SK-N-SH (cell line): ENCODE results near the gene HOXD13. TPM values are rescaled to one million over a fixed set of nuclear protein-coding genes. Genes with fewer than 3 reads are reported as not detected.

Source experiments
- CTCF ChIA-PET: fragments of 300-600, 350-600 bp; formaldehyde crosslinking; extraction: SDS; loops from one replicate; lab custom pipeline; 2021; lab: Yijun Ruan, JAX
- POLR2A ChIA-PET: fragments of 350-600 bp; sonication (Branson Sonifier 250); formaldehyde crosslinking; extraction: SDS; loops from one replicate; lab custom pipeline; 2020; ENCODE audit warnings: antibody characterized with exemption, inconsistent platforms; lab: Yijun Ruan, JAX
- DNase-seq: peaks from one replicate; pipeline ENCODE4 v3.0.0; 2012
- H2AFZ ChIP-seq: fragments of 200-600 bp; sonication (generic); 2 replicates; pipeline ENCODE4 v1.8.1; 2016; ENCODE audit warnings: antibody characterized with exemption, mild to moderate bottlenecking, low read depth
- H3F3A ChIP-seq: fragments of 200-600 bp; sonication (generic); replicated peaks from 2 replicates; pipeline ENCODE3; 2016; ENCODE audit warnings: antibody characterized with exemption, mild to moderate bottlenecking; ENCODE audit not compliant: insufficient read depth
- H3K27ac ChIP-seq, 2 experiments: fragments of 200-500 bp in 1 of 2; fragments of 200-600 bp in 1 of 2; sonication (Bioruptor generic) in 1 of 2; sonication (generic), shearing (Covaris generic) in 1 of 2; 2 replicates each; pipeline versions ENCODE4 v1.5.1 to v1.6.1; 2014 to 2016; ENCODE audit warnings: low read depth in 2 of 2, inconsistent platforms in 1 of 2, low read length in 1 of 2, mild to moderate bottlenecking in 1 of 2, mixed read lengths in 1 of 2
- H3K27me3 ChIP-seq: fragments of 200-600 bp; sonication (generic), shearing (Covaris generic); 2 replicates; pipeline ENCODE4 v1.6.1; 2016; ENCODE audit warnings: mixed run types; ENCODE audit not compliant: insufficient read depth
- H3K36me3 ChIP-seq, 2 experiments: fragments of 200-500 bp in 1 of 2; fragments of 200-600 bp in 1 of 2; sonication (Bioruptor generic) in 1 of 2; sonication (generic) in 1 of 2; replicated peaks in 1 of 2; 2 replicates each; pipeline versions ENCODE3 to v1.5.1; 2014 to 2016; ENCODE audit warnings: low read length in 1 of 2, mild to moderate bottlenecking in 1 of 2; ENCODE audit not compliant: insufficient read depth in 2 of 2, control insufficient read depth in 1 of 2
- H3K4me1 ChIP-seq, 2 experiments: fragments of 200-500 bp in 1 of 2; fragments of 200-600 bp in 1 of 2; sonication (Bioruptor generic) in 1 of 2; sonication (generic), shearing (Covaris generic) in 1 of 2; 2 replicates each; pipeline versions ENCODE4 v1.5.1 to v1.6.1; 2014 to 2016; ENCODE audit warnings: low read depth in 1 of 2, low read length in 1 of 2, mixed run types in 1 of 2; ENCODE audit not compliant: insufficient read depth in 2 of 2, control insufficient read depth in 1 of 2
- H3K4me2 ChIP-seq: fragments of 200-600 bp; sonication (generic), shearing (Covaris generic); 2 replicates; pipeline ENCODE4 v1.6.1; 2017; ENCODE audit warnings: mixed run types
- H3K4me3 ChIP-seq, 2 experiments: fragments of 200-500 bp in 1 of 2; fragments of 200-600 bp in 1 of 2; sonication (Bioruptor generic) in 1 of 2; sonication (generic), shearing (Covaris generic) in 1 of 2; 2 replicates each; pipeline versions ENCODE4 v1.5.1 to v1.8.1; 2014 to 2016; ENCODE audit warnings: low read depth in 2 of 2, inconsistent platforms in 1 of 2, low read length in 1 of 2, mild to moderate bottlenecking in 1 of 2, mixed read lengths in 1 of 2, moderate library complexity in 1 of 2
- H3K79me2 ChIP-seq: fragments of 200-600 bp; sonication (generic); 2 replicates; pipeline ENCODE4 v1.8.1; 2017; ENCODE audit warnings: mild to moderate bottlenecking; ENCODE audit not compliant: insufficient read depth
- H3K9ac ChIP-seq: fragments of 200-600 bp; sonication (generic); 2 replicates; pipeline ENCODE4 v1.6.1; 2017; ENCODE audit warnings: mixed run types
- H3K9me2 ChIP-seq: fragments of 200-600 bp; sonication (generic); 2 replicates; pipeline ENCODE4 v1.6.1; 2017; ENCODE audit warnings: mixed run types
- H3K9me3 ChIP-seq: fragments of 200-600 bp; sonication (generic); 2 replicates; pipeline ENCODE4 v1.6.1; 2017; ENCODE audit warnings: mixed run types, mild to moderate bottlenecking, moderate library complexity
- H4K20me1 ChIP-seq: fragments of 200-600 bp; sonication (generic); 2 replicates; pipeline ENCODE4 v1.6.1; 2017; ENCODE audit warnings: mild to moderate bottlenecking, mixed run types; ENCODE audit not compliant: insufficient read depth
- ELF1 ChIP-seq: IDR thresholded peaks from 2 replicates; pipeline ENCODE4 v1.4.0; 2012
- EZH2phosphoT487 ChIP-seq: fragments of 200-600 bp; sonication (generic); IDR thresholded peaks from 2 replicates; pipeline ENCODE4 v1.6.1; 2017; ENCODE audit warnings: low read depth, mixed run types, mild to moderate bottlenecking, antibody characterized with exemption, moderate library complexity, borderline replicate concordance
- FOXM1 ChIP-seq: IDR thresholded peaks from 2 replicates; pipeline ENCODE4 v1.4.0; 2012; ENCODE audit warnings: low read depth, mild to moderate bottlenecking
- GABPA ChIP-seq: IDR thresholded peaks from 2 replicates; pipeline ENCODE4 v1.4.0; 2012; ENCODE audit warnings: low read depth, mild to moderate bottlenecking
- JUND ChIP-seq: IDR thresholded peaks from 2 replicates; pipeline ENCODE4 v1.4.0; 2012
- MXI1 ChIP-seq: IDR thresholded peaks from 2 replicates; pipeline ENCODE4 v1.6.1; 2012; ENCODE audit warnings: mild to moderate bottlenecking, low read depth, low read length, improper control_type of control experiment
- NFIC ChIP-seq: IDR thresholded peaks from 2 replicates; pipeline ENCODE4 v1.4.0; 2012; ENCODE audit warnings: borderline replicate concordance
- PBX3 ChIP-seq: IDR thresholded peaks from 2 replicates; pipeline ENCODE4; 2012
- RCOR1 ChIP-seq: fragments of 150-350 bp; IDR thresholded peaks from 2 replicates; pipeline ENCODE4 v1.6.1; 2017; ENCODE audit warnings: antibody characterized with exemption, low read length
- RFX5 ChIP-seq: IDR thresholded peaks from 2 replicates; pipeline ENCODE4 v1.6.1; 2012; ENCODE audit warnings: mild to moderate bottlenecking, improper control_type of control experiment, low read length
- TCF12 ChIP-seq: IDR thresholded peaks from 2 replicates; pipeline ENCODE4 v1.4.0; 2012
- YY1 ChIP-seq: IDR thresholded peaks from 2 replicates; pipeline ENCODE4 v1.4.0; 2012; ENCODE audit warnings: low read depth, mild to moderate bottlenecking
- WGBS: methylation state at CpG from one replicate; pipeline ENCODE4 v1.1.6; 2017; ENCODE audit warnings: low lambda C conversion rate; 5-methylcytosine and 5-hydroxymethylcytosine counted together
- polyA plus RNA-seq, 3 experiments: library from polyadenylated mRNA; depleted of rRNA; stranded (reverse); fragments of >200 nt; gene quantifications; 2 replicates each; pipeline ENCODE4 v1.2.3, GENCODE V29; 2012
- TF ChIP-seq, protein P1 (sequence below): fragments of 150-350 bp; IDR thresholded peaks from 2 replicates; pipeline ENCODE4 v1.6.1; 2017; ENCODE audit warnings: antibody characterized with exemption, low read length, low read depth, borderline replicate concordance

Gene HOXD13
- polyA plus RNA-seq, 1 of the 3 experiments (the other 2 are of a cell fraction): not detected

- H3K4me1 ChIP-seq: peaks cover 32 to 44% of the 10 kb centered on the region in 2 experiments
- CTCF ChIA-PET: interaction anchor here (0.8 to 26.1 kb wide), 18 partner anchors 9 to 1018 kb away, joined by 3 to 1047 read pairs (median 6); partner anchors contain the start of gene HOXD10
- H3K27ac ChIP-seq: peak overlapping the region; percentile 62 to 63
- DNase-seq: no peak
- no peaks in the 10 kb centered on the region for H3K27me3 ChIP-seq
- peak overlapping the region; percentile 69 for H3K4me3 ChIP-seq
- H3K4me2 ChIP-seq: peak overlapping the region; percentile 81
- peaks cover 32% of the 10 kb centered on the region for H3F3A ChIP-seq
- H3K79me2 ChIP-seq: peaks cover 10% of the 10 kb centered on the region
- peak overlapping the region; percentile 66 for H3K9ac ChIP-seq
- TF ChIP-seq JUND: no peak
- TF ChIP-seq TCF12: no peak
- 0 out of 2 replicates have a peak, but pooled peaks have one; percentile 9 for TF ChIP-seq MXI1
- no peak for TF ChIP-seq GABPA
- TF ChIP-seq EZH2phosphoT487: no peak
- TF ChIP-seq NFIC: no peak
- TF ChIP-seq ELF1: no peak
- TF ChIP-seq FOXM1: no peak
- TF ChIP-seq, all 33 proteins: peak for 1
- Histone ChIP-seq H4K20me1 (no peaks in the 10 kb centered on the region), H3K9me2 (no peaks in the 10 kb centered on the region), H3K9me3 (no peaks in the 10 kb centered on the region), H3K36me3 (no peaks in the 10 kb centered on the region), H2AFZ (peak overlapping the region; percentile 53; the same call in 1 of the 2 replicates)
- 21% methylated on average over 15 of the region's 15 CpGs for WGBS
- POLR2A ChIA-PET: interaction anchor here (0.7 to 6.3 kb wide), 9 partner anchors 9 to 1262 kb away, joined by 3 to 45 read pairs (median 6); partner anchors contain the start of gene HOXD9
These were observed 38.7 kb downstream of the HOXD13 start for GRCh38 chr2:176130957-176131847.

DNA sequence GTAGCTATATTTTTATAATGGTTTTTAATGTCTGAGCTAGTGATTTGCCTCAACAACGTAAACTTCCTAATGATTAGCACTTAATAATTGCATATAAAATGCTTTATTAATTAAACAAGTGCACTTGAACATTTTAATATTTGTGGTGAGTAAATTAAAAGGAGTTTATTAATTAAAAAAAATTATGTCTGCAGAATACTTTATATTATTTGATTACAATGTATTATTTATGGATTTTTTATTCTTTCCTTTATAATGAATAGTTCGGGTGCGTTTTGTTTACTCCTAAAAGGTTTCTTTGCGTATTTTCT is 39.3 kb downstream of the HOXD13 start:
- H2AFZ ChIP-seq: peak overlapping the region; percentile 68
- peak overlapping the region; percentile 69 for H3K4me3 ChIP-seq
- CTCF ChIA-PET: interaction anchor here (0.8 to 26.1 kb wide), 15 partner anchors 8 to 1017 kb away, joined by 3 to 1047 read pairs (median 7); partner anchors contain the start of gene HOXD10
- H3K4me1 ChIP-seq: peaks cover 29 to 43% of the 10 kb centered on the region in 2 experiments
- POLR2A ChIA-PET: interaction anchor here (0.7 to 6.3 kb wide), 8 partner anchors 8 to 1261 kb away, joined by 3 to 45 read pairs (median 10); partner anchors contain the start of genes HOXD9 and MTX2
- H3K9me2 ChIP-seq: no peaks in the 10 kb centered on the region
- WGBS: 24% methylated on average over 4 of the region's 4 CpGs
- no peak for DNase-seq
- H4K20me1 ChIP-seq: no peaks in the 10 kb centered on the region
- no peaks in the 10 kb centered on the region for H3K9me3 ChIP-seq
- TF ChIP-seq RCOR1 (no peak), PBX3 (no peak), NFIC (no peak), EZH2phosphoT487 (no peak), YY1 (no peak), RFX5 (no peak)
- TF ChIP-seq, protein P1, sequence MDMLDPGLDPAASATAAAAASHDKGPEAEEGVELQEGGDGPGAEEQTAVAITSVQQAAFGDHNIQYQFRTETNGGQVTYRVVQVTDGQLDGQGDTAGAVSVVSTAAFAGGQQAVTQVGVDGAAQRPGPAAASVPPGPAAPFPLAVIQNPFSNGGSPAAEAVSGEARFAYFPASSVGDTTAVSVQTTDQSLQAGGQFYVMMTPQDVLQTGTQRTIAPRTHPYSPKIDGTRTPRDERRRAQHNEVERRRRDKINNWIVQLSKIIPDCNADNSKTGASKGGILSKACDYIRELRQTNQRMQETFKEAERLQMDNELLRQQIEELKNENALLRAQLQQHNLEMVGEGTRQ: no peak
- peak overlapping the region; percentile 66 for H3K9ac ChIP-seq
- H3F3A ChIP-seq: peaks cover 31% of the 10 kb centered on the region
- H3K79me2 ChIP-seq: peaks cover 13% of the 10 kb centered on the region
- no peaks in the 10 kb centered on the region for H3K36me3 ChIP-seq
- H3K27ac ChIP-seq: peak overlapping the region; percentile 62 to 63
- peak overlapping the region; percentile 81 for H3K4me2 ChIP-seq
- H3K27me3 ChIP-seq: no peaks in the 10 kb centered on the region
